Body of pancreas (tissue), 4 donors: ENCODE data around the gene ZNF70. TPM values are rescaled to one million over a fixed set of nuclear protein-coding genes. Genes with fewer than 3 reads are reported as not detected.

ENCODE experiments used
- ATAC-seq: fragments of 150-250 bp; one replicate; pipeline ENCODE4 v1.9.1; 2016
- DNase-seq, 4 donors: peaks; one replicate each; pipeline ENCODE4 v3.0.0-alpha.2; 2019
- H3K27ac ChIP-seq, 4 donors: fragments of 200-600 bp; sonication (generic); 1 replicate in 3 of 4; 2 replicates in 1 of 4; pipeline versions ENCODE4 v1.5.1 to v1.6.1; 2016 to 2019; ENCODE audit warnings: mild to moderate bottlenecking in 1 of 4, mixed read lengths in 1 of 4, moderate library complexity in 1 of 4
- H3K27me3 ChIP-seq, 2 donors: fragments of 200-600 bp; sonication (generic); one replicate each; pipeline ENCODE4 v1.6.0; 2016; ENCODE audit warnings: mild to moderate bottlenecking in 1 of 2
- H3K36me3 ChIP-seq, 2 donors: fragments of 200-600 bp; sonication (generic); replicated peaks in 1 of 2; 2 replicates each; pipeline ENCODE4 v1.5.1; 2016; ENCODE audit warnings: low read depth in 2 of 2; ENCODE audit not compliant: insufficient read depth in 1 of 2
- H3K4me1 ChIP-seq: fragments of 200-600 bp; sonication (generic); one replicate; pipeline ENCODE4 v1.6.0; 2016
- H3K4me3 ChIP-seq, 2 donors: fragments of 200-600 bp; sonication (generic); 1 replicate in 1 of 2; 2 replicates in 1 of 2; pipeline ENCODE4 v1.5.1; 2016 to 2019
- H3K9me3 ChIP-seq, 3 donors: fragments of 200-600 bp; sonication (generic); 1 replicate in 2 of 3; 2 replicates in 1 of 3; pipeline ENCODE4 v1.5.1; 2016
- POLR2A ChIP-seq, 3 donors: fragments of 450-650 bp; IDR thresholded peaks; one replicate each; pipeline ENCODE4 v1.6.1; 2016; ENCODE audit warnings: antibody characterized with exemption in 3 of 3, mild to moderate bottlenecking in 2 of 3
- WGBS, 2 donors: methylation state at CpG; one replicate each; pipeline ENCODE4 v1.1.5; 2017; 5-methylcytosine and 5-hydroxymethylcytosine counted together
- intact Hi-C: fragments of 100-400 bp; cut with DNase I; formaldehyde crosslinking; loops from one replicate; pipeline ENCODE4 v1.15.1; 2023
- total RNA-seq, 2 donors: library from RNA; depleted of rRNA; stranded (reverse); fragments of >200 nt; gene quantifications; one replicate each; pipeline ENCODE4 v1.1.0, GENCODE V29; 2016
- TF ChIP-seq, protein P1 (sequence below), 7 experiments: fragments of 450-650 bp in 4 of 7; fragments of 200-600 bp in 3 of 7; sonication (generic) in 3 of 7; IDR thresholded peaks; one replicate each; pipeline ENCODE4 v1.5.1; 2016 to 2019; ENCODE audit warnings: antibody characterized with exemption in 7 of 7

ZNF70 gene
- total RNA-seq, 2 donors from 2014 or later, result 4.2 to 9.9 TPM

DNA sequence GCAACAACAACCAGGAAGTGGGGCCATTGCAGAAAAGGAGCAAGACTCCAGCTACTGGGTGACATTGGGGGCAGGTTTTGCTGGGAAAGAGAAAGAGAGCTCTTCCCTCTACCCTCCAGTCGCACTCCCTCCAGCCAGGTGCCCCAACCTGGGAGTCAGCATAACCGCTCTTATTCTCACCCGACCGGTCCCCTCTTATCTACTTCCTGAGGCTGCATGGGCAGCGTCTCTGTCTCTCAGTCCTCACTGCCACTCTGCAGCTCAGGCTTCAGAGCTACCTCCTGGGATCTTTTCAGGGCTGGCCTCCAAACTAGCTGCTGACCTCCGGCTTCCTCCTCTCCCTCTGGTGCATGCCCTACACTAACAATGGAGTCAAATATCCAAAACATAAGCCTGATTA lies 5.1 kb downstream of the ZNF70 start:
- WGBS, 2 donors, result 27 to 40% methylated on average over 6 of the region's 6 CpGs
- DNase-seq, result peak in 2 of 4 donors; percentile 35 to 49

GRCh38 chr22:23744485-23744884 lies 6.4 kb downstream of the ZNF70 start:
- intact Hi-C loops, result no loop called here
- peaks cover 0 to 12% of the 10 kb centered on the region in 2 donors for H3K36me3 ChIP-seq
- no peaks in the 10 kb centered on the region for H3K9me3 ChIP-seq
- H3K4me3 ChIP-seq, result no peak overlapping the region
- peaks cover 12% of the 10 kb centered on the region for H3K4me1 ChIP-seq
- TF ChIP-seq, protein P1, sequence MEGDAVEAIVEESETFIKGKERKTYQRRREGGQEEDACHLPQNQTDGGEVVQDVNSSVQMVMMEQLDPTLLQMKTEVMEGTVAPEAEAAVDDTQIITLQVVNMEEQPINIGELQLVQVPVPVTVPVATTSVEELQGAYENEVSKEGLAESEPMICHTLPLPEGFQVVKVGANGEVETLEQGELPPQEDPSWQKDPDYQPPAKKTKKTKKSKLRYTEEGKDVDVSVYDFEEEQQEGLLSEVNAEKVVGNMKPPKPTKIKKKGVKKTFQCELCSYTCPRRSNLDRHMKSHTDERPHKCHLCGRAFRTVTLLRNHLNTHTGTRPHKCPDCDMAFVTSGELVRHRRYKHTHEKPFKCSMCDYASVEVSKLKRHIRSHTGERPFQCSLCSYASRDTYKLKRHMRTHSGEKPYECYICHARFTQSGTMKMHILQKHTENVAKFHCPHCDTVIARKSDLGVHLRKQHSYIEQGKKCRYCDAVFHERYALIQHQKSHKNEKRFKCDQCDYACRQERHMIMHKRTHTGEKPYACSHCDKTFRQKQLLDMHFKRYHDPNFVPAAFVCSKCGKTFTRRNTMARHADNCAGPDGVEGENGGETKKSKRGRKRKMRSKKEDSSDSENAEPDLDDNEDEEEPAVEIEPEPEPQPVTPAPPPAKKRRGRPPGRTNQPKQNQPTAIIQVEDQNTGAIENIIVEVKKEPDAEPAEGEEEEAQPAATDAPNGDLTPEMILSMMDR (IDR thresholded peaks at IDR 0.05), result no peak
- no peak for TF ChIP-seq POLR2A (IDR thresholded peaks at IDR 0.05)
- WGBS, 2 donors, result 94 to 98% methylated on average over 7 to 14 of the region's 14 CpGs
- H3K27me3 ChIP-seq, result no peaks in the 10 kb centered on the region
- H3K27ac ChIP-seq, result no peak overlapping the region
- ATAC-seq (no peak), DNase-seq (no peak)

More for the DNA sequence above, 5.1 kb downstream of the ZNF70 start:
- no peak for TF ChIP-seq POLR2A (IDR thresholded peaks at IDR 0.05)
- TF ChIP-seq, protein P1 (IDR thresholded peaks at IDR 0.05), result no peak
- Histone ChIP-seq H3K27me3 (no peaks in the 10 kb centered on the region), H3K9me3 (no peaks in the 10 kb centered on the region), H3K4me3 (no peak overlapping the region), H3K4me1 (peaks cover 23% of the 10 kb centered on the region), H3K27ac (no peak overlapping the region), H3K36me3 (peaks cover 0 to 12% of the 10 kb centered on the region in 2 donors)
- no peak for ATAC-seq
- intact Hi-C loops, result no loop called here

- H3K27me3 ChIP-seq, result no peaks in the 10 kb centered on the region
- H3K27ac ChIP-seq, result no peak overlapping the region
- no peak for ATAC-seq
- H3K9me3 ChIP-seq, result no peaks in the 10 kb centered on the region
- 91 to 95% methylated on average over 7 to 13 of the region's 13 CpGs for WGBS, 2 donors
- intact Hi-C loops, result no loop called here
- H3K4me1 ChIP-seq, result peaks cover 11% of the 10 kb centered on the region
- no peak overlapping the region for H3K4me3 ChIP-seq
- DNase-seq, result no peak
- H3K36me3 ChIP-seq, result peaks cover 0 to 12% of the 10 kb centered on the region in 2 donors
- TF ChIP-seq POLR2A (IDR thresholded peaks at IDR 0.05), result no peak
- TF ChIP-seq, protein P1 (IDR thresholded peaks at IDR 0.05), result no peak
Observed at GRCh38 chr22:23744001-23744400, 6.9 kb downstream of the ZNF70 start.

DNA sequence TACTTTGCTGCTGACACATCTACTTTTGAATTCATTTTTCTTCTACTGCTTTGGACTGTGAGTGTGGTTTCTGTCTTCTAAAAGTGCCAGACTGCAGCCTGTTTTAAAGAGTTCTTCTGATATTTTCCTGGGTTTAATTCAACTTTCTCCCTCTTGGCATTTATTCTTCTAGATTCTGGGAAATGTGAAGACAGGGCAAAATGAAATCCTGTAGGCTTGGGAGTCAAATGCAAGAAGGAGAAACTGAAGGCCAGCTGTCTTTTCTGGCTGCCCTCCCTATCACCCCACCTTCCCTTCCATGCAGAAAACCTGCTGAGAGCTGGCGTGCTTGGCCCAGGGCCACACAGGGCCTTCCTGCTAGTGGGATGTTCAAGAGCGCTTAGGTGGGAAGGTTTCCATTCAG lies 7.6 kb downstream of the ZNF70 start:
- H3K4me3 ChIP-seq, result no peak overlapping the region
- TF ChIP-seq POLR2A (IDR thresholded peaks at IDR 0.05), result no peak
- TF ChIP-seq, protein P1 (IDR thresholded peaks at IDR 0.05), result no peak
- peaks cover 11% of the 10 kb centered on the region for H3K4me1 ChIP-seq
- peaks cover 0 to 12% of the 10 kb centered on the region in 2 donors for H3K36me3 ChIP-seq
- intact Hi-C loops, result no loop called here
- ATAC-seq (no peak), DNase-seq (no peak)
- no peaks in the 10 kb centered on the region for H3K27me3 ChIP-seq
- no peaks in the 10 kb centered on the region for H3K9me3 ChIP-seq
- H3K27ac ChIP-seq, result no peak overlapping the region
- 94 to 100% methylated on average over 2 of the region's 2 CpGs for WGBS, 2 donors

- no peaks in the 10 kb centered on the region for H3K27me3 ChIP-seq
- H3K9me3 ChIP-seq, result no peaks in the 10 kb centered on the region
- H3K27ac ChIP-seq, result no peak overlapping the region
- ATAC-seq, result no peak
- no peak overlapping the region for H3K4me3 ChIP-seq
- peaks cover 0 to 12% of the 10 kb centered on the region in 2 donors for H3K36me3 ChIP-seq
- DNase-seq, result peak in 1 of 4 donors; percentile 47
- peaks cover 11% of the 10 kb centered on the region for H3K4me1 ChIP-seq
- WGBS, 2 donors, result 63 to 69% methylated on average over 4 to 7 of the region's 7 CpGs
- TF ChIP-seq, protein P1 (IDR thresholded peaks at IDR 0.05), result no peak
- no peak for TF ChIP-seq POLR2A (IDR thresholded peaks at IDR 0.05)
- intact Hi-C loops, result no loop called here
Observed at GRCh38 chr22:23742505-23743264, 8.2 kb downstream of the ZNF70 start.
